HG02884 (cell line): ENCODE measurements around the gene SCUBE3.

Experiments used
- ATAC-seq: cut with Tn5 transposase; IDR thresholded peaks from one replicate; pipeline ENCODE4 v1.9.1; 2021; ENCODE audit warnings: mild to moderate bottlenecking, moderate library complexity; ENCODE audit not compliant: unreplicated experiment

The SCUBE3 gene

GRCh38 chr6:35209081-35209480, 4.7 kb upstream of the SCUBE3 start:
- ATAC-seq, result no peak

GRCh38 chr6:35209622-35210247, 4.0 kb upstream of the SCUBE3 start:
- ATAC-seq, result no peak

- no peak for ATAC-seq
Measured at GRCh38 chr6:35213298-35213791, 411 bp upstream of the SCUBE3 start.

DNA sequence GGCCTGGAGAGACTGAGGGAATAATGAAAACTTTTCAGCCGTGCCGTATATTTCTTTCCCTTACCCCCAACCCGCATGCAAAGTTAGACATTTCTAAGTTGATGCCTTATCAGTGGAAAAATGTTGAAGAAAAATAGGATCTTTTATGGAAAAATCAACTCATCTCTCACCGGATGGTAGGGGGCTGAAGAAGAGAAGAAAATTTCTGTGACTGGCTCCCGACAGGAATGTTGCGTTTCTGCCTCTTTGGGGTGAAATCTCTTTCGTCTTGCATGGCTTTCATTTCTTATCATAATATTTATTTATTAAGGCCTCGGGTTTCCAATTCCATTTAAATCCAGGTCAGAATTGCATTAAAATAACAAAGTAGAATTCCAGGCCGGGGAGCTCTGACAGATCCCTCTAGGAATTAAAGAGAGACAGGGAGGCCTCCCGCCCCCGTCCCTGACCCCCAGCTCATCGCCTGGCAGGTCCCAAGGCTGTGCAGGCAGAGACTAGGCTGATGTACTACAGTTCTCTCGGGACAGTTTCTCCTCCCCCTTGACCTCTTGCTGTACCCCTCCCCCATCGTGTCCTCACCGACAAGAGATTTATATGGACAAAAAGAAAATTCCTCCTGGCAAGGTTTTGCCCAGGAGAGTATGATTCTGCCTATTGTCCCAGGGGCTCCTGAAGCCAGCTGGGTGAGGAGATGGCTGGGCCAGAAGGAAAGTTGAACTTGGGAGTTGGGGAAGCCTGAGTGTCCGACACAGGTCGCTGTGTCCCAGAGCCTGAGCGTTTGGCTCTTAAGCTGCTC, 1.3 kb downstream of the SCUBE3 start:
- ATAC-seq, result no peak

GRCh38 chr6:35215665-35216411, 2.1 kb downstream of the SCUBE3 start:
- ATAC-seq, result no peak

DNA sequence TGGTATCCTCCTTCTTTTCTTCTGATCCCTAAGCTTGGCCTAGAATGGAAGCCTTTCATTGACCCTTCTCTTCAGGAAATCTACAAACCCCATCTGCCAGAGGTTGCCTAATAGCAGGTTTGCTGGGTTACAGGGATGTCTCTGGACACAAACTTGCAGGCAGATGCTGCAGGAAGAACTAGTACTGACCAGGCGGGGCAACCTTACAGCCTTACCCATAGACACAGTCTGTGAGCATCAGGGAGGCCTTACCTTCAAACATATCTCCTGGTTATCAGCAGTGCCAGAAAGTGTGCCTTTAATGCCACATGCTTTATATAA, 2.6 kb downstream of the SCUBE3 start:
- no peak for ATAC-seq

DNA sequence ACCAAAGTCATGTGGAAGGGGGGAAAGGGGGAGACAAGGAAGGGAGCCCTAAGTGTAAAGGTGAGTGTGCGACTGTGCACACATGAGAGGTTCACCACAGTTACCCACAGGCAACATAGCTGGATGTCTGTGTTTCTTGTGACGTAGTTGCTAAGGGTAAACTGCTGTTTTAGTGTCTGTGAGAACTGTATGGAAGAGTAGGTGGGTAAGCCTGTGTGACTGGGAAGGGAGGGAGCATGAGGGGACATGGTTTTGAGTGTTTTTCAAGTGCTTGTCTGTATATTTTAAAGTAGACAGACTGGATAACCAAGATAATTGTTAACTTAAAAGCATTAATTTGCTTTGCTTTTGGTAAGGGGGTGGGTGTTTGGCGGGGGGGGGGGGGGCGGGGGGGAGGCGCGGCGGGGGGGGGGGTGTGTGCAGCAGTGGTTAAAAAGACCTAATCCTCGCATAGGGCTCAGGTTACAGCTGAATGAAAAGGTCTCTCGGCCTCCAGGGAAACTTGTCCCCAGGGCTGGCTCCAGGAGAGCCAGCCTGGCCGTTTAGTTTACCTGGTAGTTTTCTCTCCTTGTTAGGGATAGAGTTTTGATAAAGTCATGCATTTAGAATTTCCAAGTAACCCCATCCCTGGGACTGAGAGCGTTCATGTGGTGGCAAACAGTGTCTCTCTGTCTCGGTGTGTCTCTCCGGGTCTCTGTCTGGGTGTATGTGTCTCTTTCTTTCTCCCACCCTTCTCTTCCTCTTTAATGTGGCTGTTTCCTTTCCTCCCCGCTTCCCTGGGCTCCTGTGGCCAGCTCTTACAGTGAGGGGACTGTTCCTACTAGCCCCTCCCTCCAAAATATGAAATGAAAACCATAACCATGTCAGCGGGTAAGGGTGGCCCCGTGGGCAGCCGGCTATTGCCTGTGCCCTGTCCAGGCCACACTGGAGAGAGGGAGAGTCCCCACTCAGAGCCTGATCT, 3.4 kb downstream of the SCUBE3 start:
- ATAC-seq, result no peak

DNA sequence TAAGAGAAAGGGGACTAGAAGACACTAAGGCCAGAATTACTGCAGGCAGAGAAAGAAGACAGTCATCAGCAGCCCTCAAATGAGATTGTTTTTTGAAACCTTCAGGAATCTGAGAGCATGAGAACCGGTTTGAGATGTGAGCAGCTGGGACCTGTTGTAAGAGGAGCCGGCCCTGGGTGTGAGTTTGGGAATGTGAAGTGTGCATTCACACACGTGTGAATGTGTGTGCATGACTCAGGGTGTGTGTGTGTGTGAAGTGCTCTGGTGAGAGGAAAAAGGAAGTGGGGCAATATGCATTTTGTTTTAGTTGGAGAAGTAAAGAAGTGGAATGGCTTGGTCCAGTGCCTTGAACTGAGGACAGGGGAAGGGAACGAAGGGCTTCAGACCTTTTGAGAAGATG, 4.3 kb downstream of the SCUBE3 start:
- no peak for ATAC-seq

DNA sequence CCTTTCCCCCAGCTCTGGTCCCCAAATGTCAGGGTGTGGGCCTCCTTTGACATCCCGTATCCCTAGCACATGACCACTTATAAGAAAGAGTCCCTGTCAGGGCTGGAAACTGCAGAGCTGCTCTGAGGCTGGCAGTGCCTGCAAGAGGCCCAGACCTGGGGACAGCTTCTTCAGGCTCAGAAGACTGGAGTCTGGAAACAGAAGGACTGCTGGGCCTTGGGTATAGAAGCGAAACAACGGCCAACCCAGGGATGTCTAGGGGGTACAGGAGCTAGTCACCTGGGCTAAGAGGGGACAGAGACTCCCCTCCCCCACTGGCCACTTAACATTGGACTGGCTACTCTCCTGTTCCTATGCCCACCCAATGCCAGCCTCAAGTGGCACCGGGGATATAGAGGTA, 4.7 kb downstream of the SCUBE3 start:
- ATAC-seq, result no peak

- no peak for ATAC-seq
Measured at GRCh38 chr6:35219683-35220326, 6.0 kb downstream of the SCUBE3 start.

DNA sequence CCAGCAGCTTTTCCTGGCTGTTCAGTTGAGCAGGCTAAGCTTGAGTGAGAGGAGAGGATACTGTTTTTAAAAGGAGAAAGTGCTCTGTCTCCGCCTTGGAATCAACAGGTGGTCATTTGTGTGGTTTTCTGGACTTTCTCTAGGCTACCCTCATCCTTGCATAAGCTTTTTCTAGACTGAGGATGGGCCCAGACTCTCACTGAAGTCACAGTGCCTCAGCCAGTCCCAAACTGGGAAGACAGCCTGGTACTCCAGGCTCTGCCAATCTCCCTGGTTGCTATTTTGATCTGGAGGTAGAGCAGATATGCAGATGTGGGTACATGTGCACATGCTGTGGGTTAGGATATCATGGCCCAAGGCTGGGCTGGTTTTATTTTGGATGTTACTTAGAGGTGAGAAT, 7.0 kb downstream of the SCUBE3 start:
- ATAC-seq, result no peak

GRCh38 chr6:35223396-35223795, 9.6 kb downstream of the SCUBE3 start:
- ATAC-seq, result no peak

- no peak for ATAC-seq
Measured at GRCh38 chr6:35224720-35225119, 11.0 kb downstream of the SCUBE3 start.

- no peak for ATAC-seq
Measured at GRCh38 chr6:35228481-35228880, 14.7 kb downstream of the SCUBE3 start.

- ATAC-seq, result no peak
Measured at GRCh38 chr6:35229304-35229703, 15.5 kb downstream of the SCUBE3 start.

DNA sequence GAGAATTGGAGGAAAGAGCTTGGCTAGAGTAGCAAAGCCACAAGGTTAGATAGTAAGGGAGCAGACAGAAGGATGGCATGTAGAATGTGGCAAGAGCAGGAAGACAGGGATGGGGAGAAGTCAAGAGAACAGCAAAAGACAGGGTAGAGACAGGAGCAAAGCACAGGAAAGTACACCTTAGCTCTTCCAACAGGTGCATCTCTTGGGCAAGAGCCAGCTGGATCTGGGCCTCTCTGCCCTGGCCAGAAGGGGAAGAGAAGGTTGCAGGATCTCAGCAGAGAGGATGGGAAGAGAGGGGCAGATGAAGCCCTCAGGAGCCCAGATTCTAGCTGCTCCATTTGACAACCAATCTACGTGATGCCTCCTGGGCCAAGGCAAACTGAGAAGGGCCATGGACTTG, 16.7 kb downstream of the SCUBE3 start:
- ATAC-seq, result no peak

GRCh38 chr6:35230950-35231349, 17.2 kb downstream of the SCUBE3 start:
- ATAC-seq, result no peak

DNA sequence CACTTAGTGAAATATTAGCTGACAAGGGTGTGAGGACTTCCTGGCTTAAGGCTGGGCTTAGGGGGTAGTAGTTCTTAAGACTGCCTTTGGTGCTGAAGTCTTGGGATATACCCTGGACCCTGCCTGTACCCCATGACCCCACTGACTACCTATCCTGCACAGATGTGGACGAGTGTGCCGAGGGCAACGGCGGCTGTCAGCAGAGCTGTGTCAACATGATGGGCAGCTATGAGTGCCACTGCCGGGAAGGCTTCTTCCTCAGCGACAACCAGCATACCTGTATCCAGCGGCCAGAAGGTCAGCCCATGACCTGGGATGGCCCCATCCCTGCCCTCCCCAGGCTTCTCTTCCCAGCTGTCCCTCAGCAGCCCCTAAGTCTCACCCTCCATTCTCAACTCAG, 17.8 kb downstream of the SCUBE3 start:
- ATAC-seq, result no peak

DNA sequence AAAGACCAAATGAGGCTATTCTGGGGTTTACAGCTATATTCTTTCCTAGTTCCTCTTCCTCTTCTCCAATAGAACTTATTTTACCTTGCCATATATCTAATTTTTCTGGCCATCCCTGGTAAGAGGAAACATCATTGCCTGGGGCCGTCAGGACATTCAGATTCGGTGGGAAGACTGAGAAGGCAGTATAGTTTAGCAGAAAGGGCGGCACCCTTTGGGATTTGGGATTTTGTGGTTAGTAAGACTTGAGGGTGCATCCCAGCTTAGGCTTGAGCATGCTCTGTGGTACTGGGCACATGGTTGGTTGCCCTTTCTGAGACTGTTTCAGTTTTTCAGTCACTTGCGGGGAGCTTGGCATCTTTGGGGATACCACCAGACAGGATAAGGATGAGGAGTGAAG, 21.1 kb downstream of the SCUBE3 start:
- no peak for ATAC-seq

DNA sequence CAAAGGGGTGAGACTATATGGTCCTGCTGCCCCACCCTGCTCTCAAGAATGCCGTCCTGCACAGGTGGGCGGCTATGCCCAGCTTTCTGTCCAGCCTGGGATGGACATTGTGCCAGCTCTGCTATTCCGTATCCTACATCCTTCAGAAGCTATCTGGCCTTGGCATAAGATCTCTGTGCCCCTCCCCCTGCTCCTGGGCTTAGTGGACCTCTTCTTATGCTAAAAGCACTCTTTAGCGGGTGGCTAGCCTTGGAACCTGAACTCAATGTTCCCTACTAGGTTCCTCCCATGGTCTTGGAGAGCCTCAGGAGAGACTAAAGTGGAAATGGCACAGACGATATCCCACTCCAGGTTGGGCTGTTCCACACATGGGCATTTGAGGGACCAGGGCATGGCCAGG, 22.5 kb downstream of the SCUBE3 start:
- no peak for ATAC-seq
